ENCODE data around the gene C1orf146.

C1orf146 gene

DNA sequence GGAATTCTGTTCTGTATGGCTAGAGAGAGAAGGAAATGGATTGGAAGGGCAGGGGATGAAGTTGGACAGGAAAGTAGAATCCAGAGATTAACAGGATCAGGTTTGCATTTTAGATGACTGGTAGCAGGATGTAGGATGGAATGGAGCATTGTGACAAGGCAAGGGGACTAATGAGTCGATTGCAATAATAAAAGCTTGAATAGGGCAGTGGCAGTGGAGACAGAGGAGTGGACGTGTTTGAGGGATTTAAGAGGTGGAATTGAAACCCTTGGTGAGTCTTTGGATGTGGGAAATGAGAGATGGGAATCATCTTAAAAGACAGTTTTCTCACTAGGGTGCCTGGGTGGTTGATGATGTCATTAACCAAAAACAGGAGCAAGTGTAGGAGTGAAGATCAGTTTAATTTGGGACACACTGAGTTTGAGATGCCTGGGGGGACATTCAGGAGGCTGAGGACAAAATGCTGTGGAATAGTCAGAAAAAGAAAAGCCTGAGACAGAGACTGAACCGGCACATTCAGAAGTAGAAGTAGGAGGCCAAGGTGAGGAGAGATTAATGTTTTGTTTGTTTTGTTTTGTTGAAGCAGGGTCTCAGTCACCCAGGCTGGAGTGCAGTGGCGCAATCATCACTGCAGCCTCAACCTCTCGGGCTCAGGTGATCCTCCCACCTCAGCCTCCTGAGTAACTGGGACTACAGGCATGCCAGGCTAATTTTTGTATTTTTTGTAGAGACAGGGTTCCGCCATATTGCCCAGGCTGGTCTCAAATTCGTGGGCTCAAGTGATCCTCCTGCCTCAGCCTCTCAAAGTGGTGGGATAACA lies 29.1 kb upstream of the C1orf146 start:
- TF ChIP-seq ESRRG (CRISPR knock-in tag; IDR thresholded peaks at IDR 0.05) (no peak), ZNF565 (CRISPR knock-in tag; conservative IDR thresholded peaks at IDR 0.05; ENCODE audit: low read depth) (no peak), ZNF70 (CRISPR knock-in tag; IDR thresholded peaks at IDR 0.05) (no peak), ISL1 (CRISPR knock-in tag; IDR thresholded peaks at IDR 0.05) (no peak), ZFP30 (CRISPR knock-in tag; IDR thresholded peaks at IDR 0.05) (no peak)
- TF ChIP-seq, protein P1, sequence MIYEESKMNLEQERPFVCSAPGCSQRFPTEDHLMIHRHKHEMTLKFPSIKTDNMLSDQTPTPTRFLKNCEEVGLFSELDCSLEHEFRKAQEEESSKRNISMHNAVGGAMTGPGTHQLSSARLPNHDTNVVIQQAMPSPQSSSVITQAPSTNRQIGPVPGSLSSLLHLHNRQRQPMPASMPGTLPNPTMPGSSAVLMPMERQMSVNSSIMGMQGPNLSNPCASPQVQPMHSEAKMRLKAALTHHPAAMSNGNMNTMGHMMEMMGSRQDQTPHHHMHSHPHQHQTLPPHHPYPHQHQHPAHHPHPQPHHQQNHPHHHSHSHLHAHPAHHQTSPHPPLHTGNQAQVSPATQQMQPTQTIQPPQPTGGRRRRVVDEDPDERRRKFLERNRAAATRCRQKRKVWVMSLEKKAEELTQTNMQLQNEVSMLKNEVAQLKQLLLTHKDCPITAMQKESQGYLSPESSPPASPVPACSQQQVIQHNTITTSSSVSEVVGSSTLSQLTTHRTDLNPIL (CRISPR knock-in tag; IDR thresholded peaks at IDR 0.05; ENCODE audit: low read depth), result no peak
- TF ChIP-seq, protein P2, sequence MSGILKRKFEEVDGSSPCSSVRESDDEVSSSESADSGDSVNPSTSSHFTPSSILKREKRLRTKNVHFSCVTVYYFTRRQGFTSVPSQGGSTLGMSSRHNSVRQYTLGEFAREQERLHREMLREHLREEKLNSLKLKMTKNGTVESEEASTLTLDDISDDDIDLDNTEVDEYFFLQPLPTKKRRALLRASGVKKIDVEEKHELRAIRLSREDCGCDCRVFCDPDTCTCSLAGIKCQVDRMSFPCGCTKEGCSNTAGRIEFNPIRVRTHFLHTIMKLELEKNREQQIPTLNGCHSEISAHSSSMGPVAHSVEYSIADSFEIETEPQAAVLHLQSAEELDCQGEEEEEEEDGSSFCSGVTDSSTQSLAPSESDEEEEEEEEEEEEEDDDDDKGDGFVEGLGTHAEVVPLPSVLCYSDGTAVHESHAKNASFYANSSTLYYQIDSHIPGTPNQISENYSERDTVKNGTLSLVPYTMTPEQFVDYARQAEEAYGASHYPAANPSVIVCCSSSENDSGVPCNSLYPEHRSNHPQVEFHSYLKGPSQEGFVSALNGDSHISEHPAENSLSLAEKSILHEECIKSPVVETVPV (CRISPR knock-in tag; IDR thresholded peaks at IDR 0.05), result no peak
- TF ChIP-seq, protein P3, sequence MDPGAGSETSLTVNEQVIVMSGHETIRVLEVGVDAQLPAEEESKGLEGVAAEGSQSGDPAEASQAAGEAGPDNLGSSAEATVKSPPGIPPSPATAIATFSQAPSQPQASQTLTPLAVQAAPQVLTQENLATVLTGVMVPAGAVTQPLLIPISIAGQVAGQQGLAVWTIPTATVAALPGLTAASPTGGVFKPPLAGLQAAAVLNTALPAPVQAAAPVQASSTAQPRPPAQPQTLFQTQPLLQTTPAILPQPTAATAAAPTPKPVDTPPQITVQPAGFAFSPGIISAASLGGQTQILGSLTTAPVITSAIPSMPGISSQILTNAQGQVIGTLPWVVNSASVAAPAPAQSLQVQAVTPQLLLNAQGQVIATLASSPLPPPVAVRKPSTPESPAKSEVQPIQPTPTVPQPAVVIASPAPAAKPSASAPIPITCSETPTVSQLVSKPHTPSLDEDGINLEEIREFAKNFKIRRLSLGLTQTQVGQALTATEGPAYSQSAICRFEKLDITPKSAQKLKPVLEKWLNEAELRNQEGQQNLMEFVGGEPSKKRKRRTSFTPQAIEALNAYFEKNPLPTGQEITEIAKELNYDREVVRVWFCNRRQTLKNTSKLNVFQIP (CRISPR knock-in tag; IDR thresholded peaks at IDR 0.05; ENCODE audit: borderline replicate concordance, low read depth), result no peak
- ATAC-seq, result no peak

DNA sequence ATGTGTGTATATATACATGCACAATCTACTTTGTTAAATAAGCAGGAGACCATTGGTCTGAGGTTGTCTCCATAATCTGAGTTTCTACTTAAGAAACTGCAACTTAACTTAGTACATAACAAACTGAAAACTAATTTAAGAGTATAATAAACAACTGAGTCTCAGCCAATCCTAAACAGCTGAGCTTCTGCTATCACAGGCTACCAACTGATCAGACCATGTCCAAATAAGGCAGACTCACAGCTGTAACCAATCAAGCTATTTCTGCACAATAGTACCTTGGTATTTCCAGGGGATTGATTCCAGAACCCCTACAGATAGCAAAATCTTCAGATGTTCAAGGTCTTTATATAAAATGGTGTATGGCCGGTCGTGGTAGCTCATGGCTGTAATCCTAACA lies 26.0 kb upstream of the C1orf146 start:
- ATAC-seq, result no peak; the same call in 2 of the 3 replicates
- TF ChIP-seq, protein P2 (CRISPR knock-in tag; IDR thresholded peaks at IDR 0.05), result no peak
- TF ChIP-seq RARB (CRISPR knock-in tag; IDR thresholded peaks at IDR 0.05), result no peak

DNA sequence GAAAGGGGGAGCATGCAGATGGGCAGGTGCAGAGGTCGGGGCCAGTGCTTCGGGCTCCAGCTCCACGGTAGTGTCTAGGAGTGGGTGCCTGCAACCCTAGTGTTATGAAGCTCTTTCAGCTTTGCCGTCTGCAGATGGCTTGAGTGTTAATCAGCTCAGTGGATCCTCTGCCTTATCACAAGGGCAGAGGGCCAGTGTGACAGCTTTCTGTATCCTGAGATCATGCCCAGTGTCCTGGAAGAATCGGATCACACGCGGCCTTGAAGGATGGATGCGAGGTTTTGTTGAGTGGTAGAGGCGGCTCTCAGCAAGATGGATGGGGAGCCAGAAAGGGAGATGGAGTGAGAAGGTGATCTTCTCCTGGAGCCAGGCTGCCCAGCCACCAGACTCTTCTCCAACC lies 25.5 kb upstream of the C1orf146 start:
- TF ChIP-seq, protein P3 (CRISPR knock-in tag; IDR thresholded peaks at IDR 0.05; ENCODE audit: borderline replicate concordance, low read depth), result no peak
- TF ChIP-seq, protein P4, sequence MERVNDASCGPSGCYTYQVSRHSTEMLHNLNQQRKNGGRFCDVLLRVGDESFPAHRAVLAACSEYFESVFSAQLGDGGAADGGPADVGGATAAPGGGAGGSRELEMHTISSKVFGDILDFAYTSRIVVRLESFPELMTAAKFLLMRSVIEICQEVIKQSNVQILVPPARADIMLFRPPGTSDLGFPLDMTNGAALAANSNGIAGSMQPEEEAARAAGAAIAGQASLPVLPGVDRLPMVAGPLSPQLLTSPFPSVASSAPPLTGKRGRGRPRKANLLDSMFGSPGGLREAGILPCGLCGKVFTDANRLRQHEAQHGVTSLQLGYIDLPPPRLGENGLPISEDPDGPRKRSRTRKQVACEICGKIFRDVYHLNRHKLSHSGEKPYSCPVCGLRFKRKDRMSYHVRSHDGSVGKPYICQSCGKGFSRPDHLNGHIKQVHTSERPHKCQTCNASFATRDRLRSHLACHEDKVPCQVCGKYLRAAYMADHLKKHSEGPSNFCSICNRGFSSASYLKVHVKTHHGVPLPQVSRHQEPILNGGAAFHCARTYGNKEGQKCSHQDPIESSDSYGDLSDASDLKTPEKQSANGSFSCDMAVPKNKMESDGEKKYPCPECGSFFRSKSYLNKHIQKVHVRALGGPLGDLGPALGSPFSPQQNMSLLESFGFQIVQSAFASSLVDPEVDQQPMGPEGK (CRISPR knock-in tag; IDR thresholded peaks at IDR 0.05; ENCODE audit: borderline replicate concordance), result no peak
- TF ChIP-seq ZFP3 (CRISPR knock-in tag; IDR thresholded peaks at IDR 0.05) (no peak), ZNF70 (CRISPR knock-in tag; IDR thresholded peaks at IDR 0.05) (no peak), TOX (CRISPR knock-in tag; IDR thresholded peaks at IDR 0.05; ENCODE audit: borderline replicate concordance) (no peak), OSR1 (CRISPR knock-in tag; IDR thresholded peaks at IDR 0.05) (no peak), CSDC2 (CRISPR knock-in tag; IDR thresholded peaks at IDR 0.05) (no peak), BACH2 (CRISPR knock-in tag; IDR thresholded peaks at IDR 0.05; ENCODE audit: borderline replicate concordance) (no peak), SNAI2 (CRISPR knock-in tag; IDR thresholded peaks at IDR 0.05) (no peak), ZNF8 (CRISPR knock-in tag; IDR thresholded peaks at IDR 0.05) (no peak), GLIS3 (CRISPR knock-in tag; IDR thresholded peaks at IDR 0.05) (no peak), ESRRG (CRISPR knock-in tag; IDR thresholded peaks at IDR 0.05) (no peak), TCF4 (CRISPR knock-in tag; IDR thresholded peaks at IDR 0.05; ENCODE audit: borderline replicate concordance) (no peak), ISL1 (CRISPR knock-in tag; IDR thresholded peaks at IDR 0.05) (no peak), ZFP30 (CRISPR knock-in tag; IDR thresholded peaks at IDR 0.05) (no peak)
- TF ChIP-seq, protein P1 (CRISPR knock-in tag; IDR thresholded peaks at IDR 0.05; ENCODE audit: low read depth), result no peak
- ATAC-seq, result no peak

Data from SK-N-SH treated with all-trans-retinoic acid at 6 μM for 48 hours (cell line).